ENCODE measurements around the gene AKNAD1.
"Not testable (repeated sequence)": the region's sequence is repeated elsewhere in the genome, so short reads cannot be mapped to it uniquely, and the experiment has no call there.

The AKNAD1 gene

DNA sequence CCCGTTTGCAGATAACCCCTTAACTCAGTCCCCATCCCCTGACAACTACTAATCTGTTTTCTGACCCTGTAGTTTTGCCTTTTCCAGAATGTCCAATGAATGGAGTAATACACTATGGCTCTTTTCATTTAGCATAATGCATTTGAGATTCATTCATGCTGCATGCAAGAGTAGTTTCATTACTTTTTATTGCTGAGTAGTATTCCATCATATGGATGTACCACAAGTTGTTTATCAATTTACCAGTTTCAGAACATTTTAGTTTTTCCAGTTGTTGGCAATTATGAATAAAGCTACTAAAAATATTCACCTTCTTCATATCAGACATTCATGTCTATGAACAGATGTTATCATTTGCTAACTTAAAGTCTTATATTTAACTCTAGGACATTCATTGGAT is 65.1 kb downstream of the AKNAD1 start:
- H3K36me3 ChIP-seq (ENCODE audit: control insufficient read depth, insufficient read depth, low read length) = peaks cover 51% of the 10 kb centered on the region

DNA sequence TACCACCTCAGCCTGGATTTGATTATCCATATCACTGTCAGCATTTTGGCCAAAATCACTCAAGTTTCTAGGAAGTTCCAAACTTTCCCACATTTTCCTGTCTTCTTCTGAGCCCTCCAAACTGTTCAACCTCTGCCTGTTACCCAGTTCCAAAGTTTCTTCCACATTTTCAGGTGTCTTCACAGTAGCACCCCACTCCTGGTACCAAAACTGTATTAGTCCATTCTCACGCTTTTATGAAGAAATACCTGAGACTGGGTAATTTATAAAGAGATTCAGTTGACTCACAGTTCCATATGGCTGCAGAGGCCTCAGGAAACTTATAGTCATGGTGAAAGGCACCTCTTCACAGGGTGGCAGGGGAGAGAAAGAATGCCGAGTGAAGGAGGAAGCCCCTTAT is 71.0 kb downstream of the AKNAD1 start:
- Histone ChIP-seq H3K36me3 (ENCODE audit: control insufficient read depth, insufficient read depth, low read length) (peaks cover 59% of the 10 kb centered on the region), H3K27me3 (replicated peaks; ENCODE audit: control insufficient read depth, insufficient read depth, low read length, poor library complexity, severe bottlenecking) (no peaks in the 10 kb centered on the region), H3K4me1 (ENCODE audit: control insufficient read depth, insufficient read depth, low read length, poor library complexity, severe bottlenecking) (no peaks in the 10 kb centered on the region), H3K27ac (ENCODE audit: insufficient read depth, low read length, poor library complexity, severe bottlenecking) (no peak overlapping the region), H3K9me3 (ENCODE audit: control insufficient read depth, low read length) (peaks cover 7% of the 10 kb centered on the region), H3K4me3 (ENCODE audit: insufficient read depth, low read depth, low read length, poor library complexity, severe bottlenecking) (no peak overlapping the region)
- no peak for DNase-seq

More for the DNA sequence above, 65.1 kb downstream of the AKNAD1 start:
- H3K27me3 ChIP-seq (replicated peaks; ENCODE audit: control insufficient read depth, insufficient read depth, low read length, poor library complexity, severe bottlenecking) = no peaks in the 10 kb centered on the region
- H3K9me3 ChIP-seq (ENCODE audit: control insufficient read depth, low read length) = no peaks in the 10 kb centered on the region
- no peaks in the 10 kb centered on the region for H3K4me1 ChIP-seq (ENCODE audit: control insufficient read depth, insufficient read depth, low read length, poor library complexity, severe bottlenecking)
- no peak overlapping the region for H3K4me3 ChIP-seq (ENCODE audit: insufficient read depth, low read depth, low read length, poor library complexity, severe bottlenecking)
- H3K27ac ChIP-seq (ENCODE audit: insufficient read depth, low read length, poor library complexity, severe bottlenecking) = no peak overlapping the region
- no peak for DNase-seq

DNA sequence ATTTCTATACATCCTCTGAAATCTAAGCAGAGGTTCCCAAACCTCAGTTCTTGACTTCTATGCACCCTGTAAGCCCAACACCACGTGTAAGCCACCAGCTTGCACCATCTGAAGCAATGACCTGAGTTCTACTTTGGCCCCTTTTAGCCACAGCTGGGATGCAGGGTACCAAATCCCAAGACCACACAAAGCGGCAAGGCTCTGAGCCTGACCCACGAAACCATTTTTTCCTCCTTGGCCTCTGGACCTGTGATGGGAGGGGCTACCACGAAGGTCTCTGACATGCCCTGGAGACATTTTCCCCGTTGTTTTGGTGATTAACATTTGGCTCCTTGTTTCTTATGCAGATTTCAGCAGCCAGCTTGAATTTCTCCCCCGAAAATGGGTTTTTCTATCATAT is 71.6 kb downstream of the AKNAD1 start:
- Histone ChIP-seq H3K27ac (ENCODE audit: insufficient read depth, low read length, poor library complexity, severe bottlenecking) (no peak overlapping the region), H3K27me3 (replicated peaks; ENCODE audit: control insufficient read depth, insufficient read depth, low read length, poor library complexity, severe bottlenecking) (no peaks in the 10 kb centered on the region), H3K36me3 (ENCODE audit: control insufficient read depth, insufficient read depth, low read length) (peaks cover 59% of the 10 kb centered on the region), H3K4me1 (ENCODE audit: control insufficient read depth, insufficient read depth, low read length, poor library complexity, severe bottlenecking) (no peaks in the 10 kb centered on the region), H3K9me3 (ENCODE audit: control insufficient read depth, low read length) (peaks cover 7% of the 10 kb centered on the region), H3K4me3 (ENCODE audit: insufficient read depth, low read depth, low read length, poor library complexity, severe bottlenecking) (no peak overlapping the region)
- no peak for DNase-seq

DNA sequence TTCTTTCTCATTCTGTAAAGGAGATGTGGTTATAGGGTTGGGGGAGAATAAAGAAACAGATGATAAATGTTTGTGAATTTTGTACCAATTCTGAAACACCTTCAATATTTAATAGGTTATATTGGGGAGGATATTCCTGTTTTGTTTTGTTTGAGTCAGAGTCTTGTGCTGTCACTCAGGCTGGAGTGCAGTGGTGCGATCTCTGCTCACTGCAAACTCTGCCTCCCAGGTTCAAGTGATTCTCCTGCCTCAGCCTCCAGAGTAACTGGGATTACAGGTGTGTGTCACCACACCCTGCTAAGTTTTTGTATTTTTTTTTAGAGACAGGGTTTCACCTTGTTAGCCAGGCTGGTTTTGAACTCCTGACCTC is 75.3 kb downstream of the AKNAD1 start:
- H3K4me3 ChIP-seq (ENCODE audit: insufficient read depth, low read depth, low read length, poor library complexity, severe bottlenecking); H3K27ac ChIP-seq (ENCODE audit: insufficient read depth, low read length, poor library complexity, severe bottlenecking); DNase-seq; H3K27me3 ChIP-seq (replicated peaks; ENCODE audit: control insufficient read depth, insufficient read depth, low read length, poor library complexity, severe bottlenecking); H3K9me3 ChIP-seq (ENCODE audit: control insufficient read depth, low read length); H3K4me1 ChIP-seq (ENCODE audit: control insufficient read depth, insufficient read depth, low read length, poor library complexity, severe bottlenecking): not testable (repeated sequence)
- H3K36me3 ChIP-seq (ENCODE audit: control insufficient read depth, insufficient read depth, low read length) = peaks cover 66% of the 10 kb centered on the region

DNA sequence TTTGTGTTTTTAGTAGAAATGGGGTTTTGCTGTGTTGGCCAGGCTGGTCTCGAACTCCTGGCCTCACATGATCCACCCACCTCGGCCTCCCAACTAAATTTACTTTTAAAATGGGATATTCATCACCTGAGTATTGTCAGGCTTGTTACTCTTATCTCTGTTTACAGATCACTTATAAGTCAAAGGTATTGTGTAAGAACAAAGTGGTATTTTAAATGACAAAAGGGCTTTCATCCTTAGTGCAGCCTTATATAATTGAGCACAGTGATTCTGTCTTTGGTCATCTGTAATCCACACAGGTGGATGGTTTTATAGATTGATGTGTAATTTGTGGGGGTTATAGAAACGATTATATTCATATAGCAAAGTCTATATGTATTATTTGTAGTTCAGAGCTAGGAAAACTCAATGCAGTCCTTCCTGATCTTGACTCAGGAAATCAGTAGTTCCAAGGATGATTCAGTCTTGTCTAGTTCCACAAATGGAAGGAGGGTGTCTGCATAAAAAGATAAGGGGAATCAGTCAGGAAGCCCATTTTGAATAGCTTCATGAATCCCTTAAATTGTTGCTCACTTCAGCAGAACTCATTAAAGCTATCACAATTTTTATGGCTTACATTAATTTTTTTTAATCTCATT is 75.8 kb downstream of the AKNAD1 start:
- Histone ChIP-seq H3K27ac (ENCODE audit: insufficient read depth, low read length, poor library complexity, severe bottlenecking) (no peak overlapping the region), H3K9me3 (ENCODE audit: control insufficient read depth, low read length) (peaks cover 7% of the 10 kb centered on the region), H3K27me3 (replicated peaks; ENCODE audit: control insufficient read depth, insufficient read depth, low read length, poor library complexity, severe bottlenecking) (no peaks in the 10 kb centered on the region), H3K4me3 (ENCODE audit: insufficient read depth, low read depth, low read length, poor library complexity, severe bottlenecking) (no peak overlapping the region), H3K4me1 (ENCODE audit: control insufficient read depth, insufficient read depth, low read length, poor library complexity, severe bottlenecking) (no peaks in the 10 kb centered on the region), H3K36me3 (ENCODE audit: control insufficient read depth, insufficient read depth, low read length) (peaks cover 61% of the 10 kb centered on the region)
- no peak for DNase-seq

DNA sequence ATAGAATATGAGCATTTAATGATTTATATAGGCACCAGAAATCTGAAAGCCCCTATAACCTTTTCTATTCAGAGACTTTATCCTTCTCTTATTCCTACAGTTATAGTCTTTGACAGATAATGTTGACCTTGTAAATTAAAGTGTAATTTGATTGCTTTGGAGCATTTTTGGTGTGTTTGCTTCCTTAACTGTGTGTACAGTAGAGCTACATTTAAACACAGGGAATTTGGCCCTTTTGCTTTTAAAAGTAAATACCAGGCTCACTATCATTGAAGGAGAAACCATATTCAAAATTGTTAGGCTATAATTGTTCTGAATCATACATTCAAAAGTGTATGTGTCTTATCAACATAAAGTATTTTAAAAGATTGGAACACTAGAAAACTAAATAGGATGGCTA is 77.4 kb downstream of the AKNAD1 start:
- Histone ChIP-seq H3K4me1 (ENCODE audit: control insufficient read depth, insufficient read depth, low read length, poor library complexity, severe bottlenecking) (no peaks in the 10 kb centered on the region), H3K4me3 (ENCODE audit: insufficient read depth, low read depth, low read length, poor library complexity, severe bottlenecking) (no peak overlapping the region), H3K36me3 (ENCODE audit: control insufficient read depth, insufficient read depth, low read length) (peaks cover 58% of the 10 kb centered on the region), H3K27me3 (replicated peaks; ENCODE audit: control insufficient read depth, insufficient read depth, low read length, poor library complexity, severe bottlenecking) (no peaks in the 10 kb centered on the region), H3K27ac (ENCODE audit: insufficient read depth, low read length, poor library complexity, severe bottlenecking) (no peak overlapping the region), H3K9me3 (ENCODE audit: control insufficient read depth, low read length) (no peaks in the 10 kb centered on the region)
- no peak for DNase-seq

DNA sequence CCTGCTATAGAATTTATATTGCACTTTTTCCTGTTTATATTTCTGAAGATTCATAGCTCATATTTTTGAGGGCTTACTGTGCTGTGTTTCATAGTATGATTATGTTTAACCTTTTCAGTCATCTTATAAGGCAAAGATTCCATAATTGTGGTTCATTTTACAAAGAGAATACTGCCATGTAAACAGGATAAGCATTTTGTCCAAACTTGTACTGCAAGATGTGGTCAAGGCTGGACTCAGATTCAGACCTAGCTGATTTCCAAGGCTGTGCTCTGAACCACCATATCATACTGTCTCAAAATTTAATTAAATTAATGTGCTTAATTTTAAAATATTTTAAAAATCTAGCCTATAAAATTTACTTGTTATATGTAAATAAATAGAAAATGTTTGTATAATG is 79.1 kb downstream of the AKNAD1 start:
- no peaks in the 10 kb centered on the region for H3K4me1 ChIP-seq (ENCODE audit: control insufficient read depth, insufficient read depth, low read length, poor library complexity, severe bottlenecking)
- DNase-seq = no peak
- H3K27ac ChIP-seq (ENCODE audit: insufficient read depth, low read length, poor library complexity, severe bottlenecking) = no peak overlapping the region
- peaks cover 58% of the 10 kb centered on the region for H3K36me3 ChIP-seq (ENCODE audit: control insufficient read depth, insufficient read depth, low read length)
- H3K27me3 ChIP-seq (replicated peaks; ENCODE audit: control insufficient read depth, insufficient read depth, low read length, poor library complexity, severe bottlenecking) = no peaks in the 10 kb centered on the region
- H3K9me3 ChIP-seq (ENCODE audit: control insufficient read depth, low read length) = no peaks in the 10 kb centered on the region
- no peak overlapping the region for H3K4me3 ChIP-seq (ENCODE audit: insufficient read depth, low read depth, low read length, poor library complexity, severe bottlenecking)

DNA sequence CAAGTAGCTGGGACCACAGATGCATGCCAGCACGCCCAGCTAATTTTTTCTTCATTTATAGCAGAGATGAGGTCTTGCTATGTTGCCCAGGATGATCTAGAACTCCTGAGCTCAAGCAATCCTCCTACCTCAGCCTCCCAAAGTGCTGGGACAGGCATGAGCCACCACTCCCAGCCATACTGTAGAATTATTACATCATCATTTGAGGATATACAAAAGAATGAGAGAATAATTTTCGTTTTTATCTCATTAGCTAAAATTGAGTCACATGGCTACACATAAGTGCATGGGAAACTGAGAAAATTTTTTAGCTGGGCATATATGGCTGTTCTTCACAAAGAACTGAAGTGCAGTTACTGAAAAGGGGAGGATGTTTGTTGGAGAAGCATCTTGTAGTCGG is 89.2 kb downstream of the AKNAD1 start:
- H3K4me3 ChIP-seq (ENCODE audit: insufficient read depth, low read depth, low read length, poor library complexity, severe bottlenecking) = no peak overlapping the region
- no peak for DNase-seq
- H3K4me1 ChIP-seq (ENCODE audit: control insufficient read depth, insufficient read depth, low read length, poor library complexity, severe bottlenecking) = no peaks in the 10 kb centered on the region
- no peaks in the 10 kb centered on the region for H3K9me3 ChIP-seq (ENCODE audit: control insufficient read depth, low read length)
- no peaks in the 10 kb centered on the region for H3K27me3 ChIP-seq (replicated peaks; ENCODE audit: control insufficient read depth, insufficient read depth, low read length, poor library complexity, severe bottlenecking)
- H3K27ac ChIP-seq (ENCODE audit: insufficient read depth, low read length, poor library complexity, severe bottlenecking) = no peak overlapping the region
- H3K36me3 ChIP-seq (ENCODE audit: control insufficient read depth, insufficient read depth, low read length) = peaks cover 40% of the 10 kb centered on the region

DNA sequence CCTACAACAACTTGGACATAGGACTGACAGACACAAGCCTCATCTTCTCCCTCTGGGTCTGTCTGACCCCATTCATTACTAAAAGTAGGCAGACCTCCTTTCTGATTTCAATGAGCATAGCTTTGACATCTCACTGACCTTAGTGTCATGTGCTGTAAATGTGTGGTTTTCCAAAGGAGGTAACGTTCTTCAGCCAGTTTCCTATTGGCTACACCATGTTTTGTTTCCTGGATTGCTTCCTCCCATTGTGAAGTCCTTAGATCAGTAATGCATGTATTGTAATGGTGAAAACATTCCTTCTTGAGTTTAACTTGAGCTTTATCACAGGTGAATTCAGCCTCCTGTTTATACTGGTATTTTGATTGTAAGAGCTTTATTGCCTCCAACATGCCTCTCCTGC is 89.8 kb downstream of the AKNAD1 start:
- H3K4me1 ChIP-seq (ENCODE audit: control insufficient read depth, insufficient read depth, low read length, poor library complexity, severe bottlenecking) = no peaks in the 10 kb centered on the region
- H3K27ac ChIP-seq (ENCODE audit: insufficient read depth, low read length, poor library complexity, severe bottlenecking) = no peak overlapping the region
- H3K27me3 ChIP-seq (replicated peaks; ENCODE audit: control insufficient read depth, insufficient read depth, low read length, poor library complexity, severe bottlenecking) = no peaks in the 10 kb centered on the region
- peaks cover 41% of the 10 kb centered on the region for H3K36me3 ChIP-seq (ENCODE audit: control insufficient read depth, insufficient read depth, low read length)
- no peaks in the 10 kb centered on the region for H3K9me3 ChIP-seq (ENCODE audit: control insufficient read depth, low read length)
- DNase-seq = no peak
- H3K4me3 ChIP-seq (ENCODE audit: insufficient read depth, low read depth, low read length, poor library complexity, severe bottlenecking) = no peak overlapping the region

Measured in effector memory CD4-positive, alpha-beta T cell (primary cell).